ENCODE measurements around the gene BUB1B. TPM values are rescaled to one million over a fixed set of nuclear protein-coding genes. Genes with fewer than 3 reads are reported as not detected.

Gene BUB1B
- total RNA-seq, 1 experiment from 2014 or later: 83.2 TPM

DNA sequence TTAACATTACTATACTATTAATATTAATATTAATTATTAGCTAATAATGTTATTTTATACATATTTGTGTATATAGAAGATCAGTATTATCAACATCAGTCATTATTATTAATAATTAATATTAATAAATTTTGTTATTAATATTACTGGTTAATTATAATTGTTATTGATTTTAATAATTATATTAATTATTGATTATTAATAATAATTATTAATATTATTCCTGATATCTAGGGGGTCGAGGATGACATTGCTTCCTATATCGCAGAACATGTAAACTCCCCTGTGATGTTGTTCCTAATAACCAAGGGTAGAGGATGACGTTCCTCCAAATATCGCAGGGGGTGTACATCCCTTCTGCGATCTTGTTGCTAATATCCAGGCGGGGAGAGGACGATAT, 34.9 kb upstream of the BUB1B start:
- Mint-ChIP-seq H3K36me3 (ENCODE audit: insufficient read depth in 1 of 3, low read depth in 3 of 3) (no peaks in the 10 kb centered on the region), H3K4me1 (peaks cover 35 to 40% of the 10 kb centered on the region in 2 experiments)
- no peak overlapping the region for H3K4me2 ChIP-seq (ENCODE audit: insufficient read depth, insufficient read length, low read length)

More for the DNA sequence above, 34.9 kb upstream of the BUB1B start:
- H2AK5ac ChIP-seq (ENCODE audit: insufficient read length, low read length): no peak overlapping the region
- no peak overlapping the region for H2BK15ac ChIP-seq (ENCODE audit: low read depth, low read length)
- no peaks in the 10 kb centered on the region for H4K20me1 ChIP-seq (ENCODE audit: control insufficient read depth, insufficient read depth, insufficient read length)
- H3K27me3 Mint-ChIP-seq (ENCODE audit: low read depth): peaks cover 7% of the 10 kb centered on the region
- H2BK12ac ChIP-seq (ENCODE audit: insufficient read length, low read depth, low read length): no peak overlapping the region
- no peak overlapping the region for H4K5ac ChIP-seq (ENCODE audit: insufficient read length, low read depth, low read length)
- no peak overlapping the region for H3K4ac ChIP-seq (ENCODE audit: low read depth, low read length)
- no peak overlapping the region for H4K8ac ChIP-seq (replicated peaks; ENCODE audit: insufficient read length, low read depth, low read length)
- H3K79me2 ChIP-seq (ENCODE audit: insufficient read depth, low read length): no peaks in the 10 kb centered on the region
- no peak overlapping the region for H3T11ph ChIP-seq (ENCODE audit: low read length)
- no peak overlapping the region for H3K56ac ChIP-seq (ENCODE audit: insufficient read length, low read depth, low read length)
- TF ChIP-seq, protein P1, sequence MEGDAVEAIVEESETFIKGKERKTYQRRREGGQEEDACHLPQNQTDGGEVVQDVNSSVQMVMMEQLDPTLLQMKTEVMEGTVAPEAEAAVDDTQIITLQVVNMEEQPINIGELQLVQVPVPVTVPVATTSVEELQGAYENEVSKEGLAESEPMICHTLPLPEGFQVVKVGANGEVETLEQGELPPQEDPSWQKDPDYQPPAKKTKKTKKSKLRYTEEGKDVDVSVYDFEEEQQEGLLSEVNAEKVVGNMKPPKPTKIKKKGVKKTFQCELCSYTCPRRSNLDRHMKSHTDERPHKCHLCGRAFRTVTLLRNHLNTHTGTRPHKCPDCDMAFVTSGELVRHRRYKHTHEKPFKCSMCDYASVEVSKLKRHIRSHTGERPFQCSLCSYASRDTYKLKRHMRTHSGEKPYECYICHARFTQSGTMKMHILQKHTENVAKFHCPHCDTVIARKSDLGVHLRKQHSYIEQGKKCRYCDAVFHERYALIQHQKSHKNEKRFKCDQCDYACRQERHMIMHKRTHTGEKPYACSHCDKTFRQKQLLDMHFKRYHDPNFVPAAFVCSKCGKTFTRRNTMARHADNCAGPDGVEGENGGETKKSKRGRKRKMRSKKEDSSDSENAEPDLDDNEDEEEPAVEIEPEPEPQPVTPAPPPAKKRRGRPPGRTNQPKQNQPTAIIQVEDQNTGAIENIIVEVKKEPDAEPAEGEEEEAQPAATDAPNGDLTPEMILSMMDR (conservative IDR thresholded peaks at IDR 0.05): no peak
- H3K27ac Mint-ChIP-seq: no peak overlapping the region
- H3K27me3 ChIP-seq (ENCODE audit: insufficient read depth, low read length): no peaks in the 10 kb centered on the region
- no peak overlapping the region for H2BK5ac ChIP-seq (ENCODE audit: insufficient read length, low read length)
- H3K18ac ChIP-seq (ENCODE audit: insufficient read length, low read depth, low read length): no peak overlapping the region
- H3K23me2 ChIP-seq (ENCODE audit: insufficient read length, low read depth, low read length, poor library complexity, severe bottlenecking): no peaks in the 10 kb centered on the region
- H3K9me3 Mint-ChIP-seq: peaks cover 0 to 2% of the 10 kb centered on the region in 2 experiments; a peak in 2 of 5 replicates
- H3K4me3 Mint-ChIP-seq: no peak overlapping the region; a peak in 1 of 5 replicates
- peaks cover 4% of the 10 kb centered on the region; the same call in 1 of the 2 replicates for H3K4me1 ChIP-seq (ENCODE audit: insufficient read depth, low read length)
- DNase-seq: no peak
- H2BK20ac ChIP-seq (ENCODE audit: low read depth, low read length, poor library complexity, severe bottlenecking): no peak overlapping the region
- H3K9ac ChIP-seq (ENCODE audit: extremely low read depth, insufficient read length, low read length): no peak overlapping the region
- H3K14ac ChIP-seq (ENCODE audit: insufficient read depth, low read length): no peak overlapping the region
- H3K27ac ChIP-seq (ENCODE audit: insufficient read length, low read depth, low read length): no peak overlapping the region
- H3K9me3 ChIP-seq (ENCODE audit: control insufficient read depth, low read depth, low read length): no peaks in the 10 kb centered on the region
- WGBS (ENCODE audit: extremely low coverage, insufficient read length, low lambda C conversion rate): no CpG with 5 or more reads among the region's 7 CpGs
- H4K91ac ChIP-seq (ENCODE audit: insufficient read length, low read depth, low read length): no peak overlapping the region
- no peak overlapping the region for H2BK120ac ChIP-seq (ENCODE audit: low read depth, low read length, poor library complexity, severe bottlenecking)
- no peaks in the 10 kb centered on the region for H3K79me1 ChIP-seq (ENCODE audit: insufficient read depth, low read depth, low read length, poor library complexity, severe bottlenecking)
- no peak overlapping the region for H2AFZ ChIP-seq (ENCODE audit: low read length)
- H3K23ac ChIP-seq (ENCODE audit: insufficient read length, low read depth, low read length): no peak overlapping the region

Data from H9 (cell line).